GM12872 (cell line): ENCODE results near the gene HOXA3.

Experiments
- TF ChIP-seq, protein P1 (sequence below): IDR thresholded peaks from 3 replicates; pipeline ENCODE4 v1.5.1; 2011; ENCODE audit warnings: low read depth, mild to moderate bottlenecking, low read length, moderate library complexity; ENCODE audit not compliant: insufficient read depth

HOXA3 gene

DNA sequence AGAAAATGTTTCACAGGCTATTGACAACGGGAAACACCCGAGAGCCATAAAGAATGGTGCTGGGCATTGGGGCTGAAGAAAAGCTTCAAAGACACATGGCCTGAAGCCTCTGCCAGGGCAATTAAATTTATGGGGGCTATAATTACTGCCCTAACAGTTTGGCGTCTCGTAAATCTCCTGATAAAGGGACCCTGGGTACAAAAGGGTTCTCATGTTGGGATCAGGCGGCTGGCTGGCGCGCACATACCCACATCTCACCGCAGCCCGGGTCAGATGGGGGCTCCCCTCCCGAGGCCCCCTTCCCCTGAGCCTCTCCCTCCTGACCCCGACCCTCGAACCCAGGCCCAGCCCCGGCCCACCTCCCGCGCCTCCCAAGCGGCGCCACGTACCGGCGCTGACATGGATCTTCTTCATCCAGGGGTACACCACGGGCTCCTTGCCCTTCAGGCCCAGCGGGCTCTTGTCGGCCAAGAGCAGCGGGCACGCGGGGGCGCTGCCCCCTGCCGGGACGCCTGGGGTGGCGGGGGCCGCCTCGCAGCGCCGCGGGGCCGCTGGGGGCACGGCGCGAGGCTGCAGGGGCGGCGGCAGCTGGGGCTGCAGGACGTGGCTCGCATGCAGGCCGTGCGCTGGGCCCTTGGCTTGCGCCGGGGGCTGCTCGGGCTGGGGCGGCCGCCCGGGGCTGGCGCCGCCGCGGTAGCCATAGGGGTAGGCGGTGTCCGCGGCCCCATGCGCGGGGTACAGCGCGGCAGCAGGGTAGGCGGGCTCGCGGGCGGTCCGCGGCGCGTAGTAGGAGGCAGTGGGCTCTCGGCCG lies 22.4 kb downstream of the HOXA3 start:
- TF ChIP-seq, protein P1, sequence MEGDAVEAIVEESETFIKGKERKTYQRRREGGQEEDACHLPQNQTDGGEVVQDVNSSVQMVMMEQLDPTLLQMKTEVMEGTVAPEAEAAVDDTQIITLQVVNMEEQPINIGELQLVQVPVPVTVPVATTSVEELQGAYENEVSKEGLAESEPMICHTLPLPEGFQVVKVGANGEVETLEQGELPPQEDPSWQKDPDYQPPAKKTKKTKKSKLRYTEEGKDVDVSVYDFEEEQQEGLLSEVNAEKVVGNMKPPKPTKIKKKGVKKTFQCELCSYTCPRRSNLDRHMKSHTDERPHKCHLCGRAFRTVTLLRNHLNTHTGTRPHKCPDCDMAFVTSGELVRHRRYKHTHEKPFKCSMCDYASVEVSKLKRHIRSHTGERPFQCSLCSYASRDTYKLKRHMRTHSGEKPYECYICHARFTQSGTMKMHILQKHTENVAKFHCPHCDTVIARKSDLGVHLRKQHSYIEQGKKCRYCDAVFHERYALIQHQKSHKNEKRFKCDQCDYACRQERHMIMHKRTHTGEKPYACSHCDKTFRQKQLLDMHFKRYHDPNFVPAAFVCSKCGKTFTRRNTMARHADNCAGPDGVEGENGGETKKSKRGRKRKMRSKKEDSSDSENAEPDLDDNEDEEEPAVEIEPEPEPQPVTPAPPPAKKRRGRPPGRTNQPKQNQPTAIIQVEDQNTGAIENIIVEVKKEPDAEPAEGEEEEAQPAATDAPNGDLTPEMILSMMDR = no peak

DNA sequence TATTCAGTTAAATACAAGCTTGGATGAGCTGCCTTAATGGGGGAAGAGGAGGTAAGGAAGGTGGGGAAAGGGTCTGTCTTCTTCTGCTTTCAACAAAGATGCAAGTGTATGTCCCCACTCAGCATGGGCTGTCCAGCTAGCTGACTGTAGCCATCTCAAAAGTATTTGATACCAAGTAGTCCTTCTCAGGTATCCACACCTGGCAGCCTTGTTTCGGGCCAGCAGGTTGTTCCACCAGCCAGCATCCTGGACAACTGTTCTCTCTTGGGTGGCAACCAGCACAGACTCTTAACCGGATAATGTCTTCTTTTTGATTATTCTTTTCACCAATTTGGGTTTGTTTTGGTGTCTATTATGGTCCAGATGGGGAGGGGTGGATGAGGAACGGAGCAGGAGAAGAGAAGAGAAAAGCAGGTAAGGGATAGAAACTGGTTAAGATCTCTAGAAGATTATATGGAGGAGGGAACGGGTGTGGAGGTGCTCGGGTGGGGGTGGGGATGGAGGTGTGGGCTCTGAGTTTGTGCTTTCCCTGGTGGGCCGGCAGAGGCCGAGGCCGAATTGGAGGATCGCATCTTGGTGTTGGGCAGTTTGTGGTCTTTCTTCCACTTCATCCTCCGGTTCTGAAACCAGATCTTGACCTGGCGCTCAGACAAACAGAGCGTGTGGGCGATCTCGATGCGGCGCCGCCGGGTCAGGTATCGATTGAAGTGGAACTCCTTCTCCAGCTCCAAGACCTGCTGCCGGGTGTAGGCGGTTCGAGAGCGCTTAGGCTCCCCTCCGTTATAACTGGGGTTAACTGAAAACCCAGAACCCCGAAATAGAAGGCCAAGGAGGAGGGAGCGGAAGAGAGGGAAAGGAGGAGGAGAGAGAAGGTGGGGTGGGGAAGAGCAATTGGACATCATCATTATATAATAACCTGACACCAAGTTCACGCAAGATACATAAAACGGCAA lies 23.3 kb downstream of the HOXA3 start:
- TF ChIP-seq, protein P1 = no peak

DNA sequence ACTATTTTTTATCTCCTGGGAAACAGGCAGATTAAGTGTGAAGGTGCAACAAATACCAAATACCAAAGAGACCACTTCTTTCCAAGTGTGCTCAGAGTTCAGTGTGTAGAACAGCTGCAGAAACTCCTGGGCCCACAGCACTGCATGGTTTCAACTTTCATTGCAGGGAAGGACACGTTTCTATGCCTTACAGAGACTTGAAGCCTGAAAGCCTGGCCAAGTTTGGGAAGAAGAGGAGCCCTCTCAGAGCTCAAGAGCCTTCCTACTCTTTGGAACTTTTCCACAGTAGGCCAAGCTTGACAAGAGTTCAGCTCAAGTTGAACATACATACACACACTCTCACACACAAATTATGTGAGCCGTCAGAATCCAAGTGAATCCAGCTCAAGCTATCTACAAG lies 24.3 kb downstream of the HOXA3 start:
- TF ChIP-seq, protein P1 = no peak

DNA sequence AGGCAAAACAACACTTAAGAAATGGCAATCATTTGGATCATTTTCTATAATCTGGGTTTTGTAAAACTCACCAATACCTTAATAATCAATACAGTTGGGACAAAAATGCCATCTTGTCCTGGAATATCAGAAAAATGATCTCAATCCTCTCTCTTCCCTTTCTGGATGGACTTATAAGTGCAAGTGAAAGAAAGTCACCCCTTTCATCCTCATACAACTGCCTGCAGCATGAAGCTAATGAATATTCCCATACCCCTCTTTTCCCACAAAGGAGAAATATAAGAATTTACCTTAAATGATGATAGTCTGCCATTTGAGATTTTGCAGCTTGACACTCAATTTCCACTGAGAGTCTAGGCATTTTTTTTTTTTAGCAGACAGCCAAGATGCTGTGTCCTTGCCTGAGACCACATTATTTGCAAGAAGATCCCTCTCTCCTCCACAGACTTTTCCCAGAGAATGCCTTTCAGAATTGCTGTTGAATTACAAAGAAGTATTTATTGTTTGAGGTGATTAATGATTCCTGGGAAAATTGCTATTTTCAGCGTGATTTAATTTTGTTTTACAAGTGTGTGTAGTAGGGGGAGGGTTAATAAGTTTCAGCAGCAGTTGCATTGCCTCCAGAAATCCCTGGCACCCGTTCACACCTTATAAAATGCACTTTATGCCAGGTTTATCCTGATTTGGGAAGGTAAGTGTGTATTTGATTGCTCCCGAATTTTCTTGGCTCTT lies 25.6 kb downstream of the HOXA3 start:
- TF ChIP-seq, protein P1 = no peak

DNA sequence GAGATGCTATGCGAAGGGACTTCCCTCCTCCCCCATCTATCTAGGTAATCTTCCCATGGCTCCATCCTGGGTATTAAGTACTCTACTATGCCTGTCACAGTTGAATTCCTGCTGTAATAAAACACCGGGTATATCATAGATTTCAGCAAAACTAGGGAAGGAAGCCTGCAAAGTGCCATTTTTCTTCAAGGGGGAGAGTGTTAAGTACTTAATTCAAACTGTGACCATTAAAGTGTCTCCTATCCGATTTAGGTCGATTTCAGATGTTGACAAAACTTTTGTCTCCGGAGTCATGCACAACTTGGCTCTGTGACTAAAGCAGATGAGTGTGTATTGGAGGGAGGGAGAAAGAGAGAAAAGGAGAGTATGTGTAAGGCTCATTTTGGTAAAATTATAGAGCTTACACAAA lies 26.4 kb downstream of the HOXA3 start:
- TF ChIP-seq, protein P1 = no peak

DNA sequence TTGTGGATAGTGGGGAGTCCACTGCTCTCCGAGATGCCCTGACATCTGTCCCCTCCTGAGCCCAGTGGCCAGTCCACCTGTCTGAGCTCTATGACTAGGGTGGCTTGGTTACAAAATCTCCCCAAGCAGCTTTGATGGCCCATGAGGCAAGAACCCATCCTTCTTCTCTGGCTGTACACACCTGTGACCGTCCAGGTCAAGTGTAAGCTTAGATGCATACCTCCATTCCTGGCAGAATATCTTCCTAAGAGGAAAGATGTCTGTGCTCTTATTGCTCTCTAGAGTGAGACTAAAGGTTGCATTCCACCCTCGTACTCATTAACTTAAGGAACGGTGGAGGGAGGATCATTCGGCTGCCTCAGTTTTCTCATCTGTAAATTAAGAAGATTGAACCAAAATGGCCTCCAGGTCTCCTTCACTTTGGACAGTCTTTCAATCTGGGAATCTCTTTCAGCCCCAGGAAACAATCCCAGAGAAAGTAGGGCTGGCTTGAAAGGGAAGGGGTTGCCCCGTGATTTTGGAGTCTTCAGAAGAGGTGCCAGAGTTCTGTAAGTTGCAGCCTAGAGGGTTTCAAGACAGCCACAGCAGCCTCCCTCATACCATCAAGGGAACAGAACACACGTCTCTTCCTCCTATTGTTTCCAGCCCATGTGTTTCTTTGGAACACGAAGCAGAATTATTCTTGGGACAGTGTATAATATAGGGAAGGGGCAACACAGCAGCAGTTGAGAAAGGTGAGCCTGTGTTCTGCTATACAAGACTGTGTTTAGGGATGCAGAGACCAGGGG lies 27.3 kb downstream of the HOXA3 start:
- TF ChIP-seq, protein P1 = no peak
